ENCODE measurements around the gene CAMTA1. TPM values are rescaled to one million over a fixed set of nuclear protein-coding genes. Genes with fewer than 3 reads are reported as not detected.

The CAMTA1 gene
- total RNA-seq, 1 experiment from 2014 or later: 50.3 TPM

- no peak overlapping the region for H3K27ac Mint-ChIP-seq (ENCODE audit: unreplicated experiment)
- CTCF ChIA-PET: no interaction called here
Measured at GRCh38 chr1:7333620-7334019, 548.4 kb downstream of the CAMTA1 start.

GRCh38 chr1:7334475-7335035 lies 549.3 kb downstream of the CAMTA1 start:
- Mint-ChIP-seq H3K27ac (ENCODE audit: unreplicated experiment) (no peak overlapping the region), H3K27me3 (ENCODE audit: unreplicated experiment) (peaks cover 12% of the 10 kb centered on the region), H3K36me3 (ENCODE audit: insufficient read depth, unreplicated experiment) (no peaks in the 10 kb centered on the region), H3K4me3 (ENCODE audit: low read depth, unreplicated experiment) (no peak overlapping the region), H3K4me1 (ENCODE audit: low read depth, unreplicated experiment) (no peaks in the 10 kb centered on the region), H3K9me3 (ENCODE audit: low read depth, unreplicated experiment) (no peaks in the 10 kb centered on the region)
- intact Hi-C loops (cut with micrococcal nuclease; ENCODE audit: unreplicated experiment): no loop called here
- no peak for DNase-seq
- CTCF ChIA-PET: no interaction called here
- no TSS peak for BruUV-seq (replicated peaks)
- TF ChIP-seq CTCF (IDR thresholded peaks at IDR 0.05; ENCODE audit: unreplicated experiment): no peak

More at GRCh38 chr1:7333620-7334019, 548.4 kb downstream of the CAMTA1 start:
- Mint-ChIP-seq H3K4me1 (ENCODE audit: low read depth, unreplicated experiment) (no peaks in the 10 kb centered on the region), H3K4me3 (ENCODE audit: low read depth, unreplicated experiment) (no peak overlapping the region), H3K27me3 (ENCODE audit: unreplicated experiment) (peaks cover 12% of the 10 kb centered on the region), H3K36me3 (ENCODE audit: insufficient read depth, unreplicated experiment) (no peaks in the 10 kb centered on the region), H3K9me3 (ENCODE audit: low read depth, unreplicated experiment) (no peaks in the 10 kb centered on the region)
- intact Hi-C loops (cut with micrococcal nuclease; ENCODE audit: unreplicated experiment): no loop called here
- no peak for TF ChIP-seq CTCF (IDR thresholded peaks at IDR 0.05; ENCODE audit: unreplicated experiment)
- DNase-seq: no peak
- no TSS peak for BruUV-seq (replicated peaks)

GRCh38 chr1:7335224-7335879 lies 550.1 kb downstream of the CAMTA1 start:
- DNase-seq: no peak
- Mint-ChIP-seq H3K36me3 (ENCODE audit: insufficient read depth, unreplicated experiment) (no peaks in the 10 kb centered on the region), H3K4me1 (ENCODE audit: low read depth, unreplicated experiment) (no peaks in the 10 kb centered on the region), H3K4me3 (ENCODE audit: low read depth, unreplicated experiment) (no peak overlapping the region), H3K9me3 (ENCODE audit: low read depth, unreplicated experiment) (no peaks in the 10 kb centered on the region), H3K27ac (ENCODE audit: unreplicated experiment) (no peak overlapping the region), H3K27me3 (ENCODE audit: unreplicated experiment) (peaks cover 17% of the 10 kb centered on the region)
- no peak for TF ChIP-seq CTCF (IDR thresholded peaks at IDR 0.05; ENCODE audit: unreplicated experiment)
- no TSS peak for BruUV-seq (replicated peaks)
- intact Hi-C loops (cut with micrococcal nuclease; ENCODE audit: unreplicated experiment): no loop called here
- CTCF ChIA-PET: no interaction called here

GRCh38 chr1:7338439-7338838 lies 553.2 kb downstream of the CAMTA1 start:
- no peaks in the 10 kb centered on the region for H3K4me1 Mint-ChIP-seq (ENCODE audit: low read depth, unreplicated experiment)
- H3K4me3 Mint-ChIP-seq (ENCODE audit: low read depth, unreplicated experiment): no peak overlapping the region
- CTCF ChIA-PET: no interaction called here
- DNase-seq: no peak
- intact Hi-C loops (cut with micrococcal nuclease; ENCODE audit: unreplicated experiment): no loop called here
- no peak for TF ChIP-seq CTCF (IDR thresholded peaks at IDR 0.05; ENCODE audit: unreplicated experiment)
- H3K27me3 Mint-ChIP-seq (ENCODE audit: unreplicated experiment): peaks cover 13% of the 10 kb centered on the region
- BruUV-seq (replicated peaks): no TSS peak
- no peak overlapping the region for H3K27ac Mint-ChIP-seq (ENCODE audit: unreplicated experiment)
- no peaks in the 10 kb centered on the region for H3K9me3 Mint-ChIP-seq (ENCODE audit: low read depth, unreplicated experiment)
- no peaks in the 10 kb centered on the region for H3K36me3 Mint-ChIP-seq (ENCODE audit: insufficient read depth, unreplicated experiment)
